Left cardiac atrium (tissue), 4 donors: ENCODE results near the gene VEZT. TPM values are rescaled to one million over a fixed set of nuclear protein-coding genes. Genes with fewer than 3 reads are reported as not detected.
"Not testable (repeated sequence)": the region's sequence is repeated elsewhere in the genome, so short reads cannot be mapped to it uniquely, and the experiment has no call there.

Source experiments
- ATAC-seq, 2 donors: fragments of 200-7000 bp; cut with Tn5 transposase; one replicate each; pipeline ENCODE4 v1.9.1; 2020; ENCODE audit warnings: mild to moderate bottlenecking in 2 of 2, moderate library complexity in 2 of 2
- DNase-seq: peaks from one replicate; pipeline ENCODE4 v3.0.0-alpha.2; 2020
- intact Hi-C, 2 donors: fragments of 100-400 bp; cut with DNase I; formaldehyde crosslinking; loops; one replicate each; pipeline versions ENCODE4 v1.14.1 to v1.15.1; 2022 to 2023
- total RNA-seq, 2 donors: library from RNA; stranded (reverse); fragmentation: NEBNext Ultra II Directional; extraction: Animal tissue kit (Norgen Biotek cat#: 25700); gene quantifications; one replicate each; pipeline ENCODE4 v1.2.1, GENCODE V29; 2021
- donor health status: DM: no; HTN: yes; CAD: no.
- donor health status: DM: no; HTN: yes; CAD: no; lungs with severe emphysema.
- donor health status: DM: yes; HTN: yes; CAD: no.
- donor health status: Dilated cardiomyopathy.

The VEZT gene
- total RNA-seq, 2 donors from 2014 or later: 53.2 to 60.0 TPM

GRCh38 chr12:95286713-95287112 lies 69.1 kb downstream of the VEZT start:
- peak in 1 of 2 donors; percentile 47 for ATAC-seq
- intact Hi-C loops: no loop called here
- DNase-seq: no peak

GRCh38 chr12:95291501-95291900 lies 73.9 kb downstream of the VEZT start:
- no peak for DNase-seq
- intact Hi-C loops: no loop called here
- no peak for ATAC-seq

GRCh38 chr12:95298916-95299315 lies 81.3 kb downstream of the VEZT start:
- no peak for DNase-seq
- intact Hi-C loops: no loop called here
- ATAC-seq: no peak

GRCh38 chr12:95300286-95300685 lies 82.7 kb downstream of the VEZT start:
- no peak for DNase-seq
- no peak for ATAC-seq
- intact Hi-C loops: no loop called here

- intact Hi-C loops: no loop called here
- no peak for DNase-seq
- ATAC-seq: no peak
Observed at GRCh38 chr12:95303476-95303875, 85.9 kb downstream of the VEZT start.

DNA sequence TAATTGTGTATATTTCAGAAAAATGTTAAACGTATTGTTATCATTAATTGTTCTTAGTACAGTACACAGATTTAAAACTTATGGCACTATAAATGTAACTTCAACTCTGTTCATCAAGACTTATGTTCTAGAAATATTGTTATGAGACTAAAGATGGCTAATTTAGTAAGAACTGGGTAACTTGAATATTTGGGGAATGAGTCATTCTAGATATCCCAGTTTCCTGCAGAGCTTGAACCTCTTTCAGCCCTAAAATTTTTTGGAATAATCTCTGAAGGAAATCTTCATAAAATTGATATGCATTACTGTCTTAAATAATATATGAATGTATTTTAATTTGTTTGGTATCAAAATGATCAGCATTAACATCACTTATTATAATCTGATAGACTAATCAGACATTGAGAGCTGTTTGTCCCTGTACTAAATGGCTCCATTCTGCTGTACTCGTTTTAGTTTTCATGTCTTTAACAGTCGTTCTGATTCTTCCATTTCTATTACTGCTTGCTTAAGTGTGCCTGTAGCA lies 87.1 kb downstream of the VEZT start:
- intact Hi-C loops: no loop called here
- DNase-seq: no peak
- ATAC-seq: no peak

DNA sequence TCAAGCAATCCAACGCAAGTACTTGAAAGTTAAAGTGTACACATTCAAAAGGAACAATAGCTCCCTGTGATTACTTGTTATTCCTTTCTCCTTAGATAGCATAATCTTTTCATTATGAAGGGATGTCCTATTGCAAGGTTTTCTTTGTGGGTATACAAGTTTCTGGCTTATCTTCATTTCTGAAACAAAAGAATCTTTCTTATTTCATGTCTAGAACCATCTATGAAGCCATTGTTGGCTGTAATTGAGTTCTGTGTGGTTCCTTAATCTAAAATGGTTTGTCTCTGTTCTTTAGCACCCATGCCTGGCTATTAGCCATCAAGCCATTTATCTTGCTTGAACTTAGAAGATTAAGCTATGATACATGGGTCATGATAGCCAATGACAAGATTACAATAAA lies 95.0 kb downstream of the VEZT start:
- DNase-seq: no peak
- ATAC-seq: no peak
- intact Hi-C loops: no loop called here

GRCh38 chr12:95314756-95315155 lies 97.1 kb downstream of the VEZT start:
- ATAC-seq, intact Hi-C loops, DNase-seq: not testable (repeated sequence)

DNA sequence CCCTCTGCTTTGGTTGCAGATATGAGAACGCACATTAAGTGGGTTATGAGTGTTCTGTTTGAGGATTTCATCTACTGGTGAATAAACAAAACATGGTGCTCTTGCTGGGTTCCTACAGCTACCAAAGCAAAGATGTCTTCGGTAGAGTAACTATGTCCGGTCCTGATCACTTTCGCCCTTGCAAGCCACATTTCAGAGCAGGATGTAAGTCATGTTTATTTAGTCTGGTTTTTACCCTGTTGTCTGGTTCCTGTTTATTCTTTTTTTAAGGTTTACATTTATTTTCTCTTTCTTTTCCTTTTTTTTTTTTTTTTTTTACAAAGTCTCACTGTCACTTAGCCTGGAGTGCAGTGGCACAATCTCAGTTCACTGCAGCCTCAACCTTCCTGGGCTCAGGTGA lies 99.2 kb downstream of the VEZT start:
- intact Hi-C loops: no loop called here
- ATAC-seq (no peak), DNase-seq (no peak)

GRCh38 chr12:95318071-95318545 lies 100.5 kb downstream of the VEZT start:
- DNase-seq: no peak
- no peak for ATAC-seq
- intact Hi-C loops: no loop called here

DNA sequence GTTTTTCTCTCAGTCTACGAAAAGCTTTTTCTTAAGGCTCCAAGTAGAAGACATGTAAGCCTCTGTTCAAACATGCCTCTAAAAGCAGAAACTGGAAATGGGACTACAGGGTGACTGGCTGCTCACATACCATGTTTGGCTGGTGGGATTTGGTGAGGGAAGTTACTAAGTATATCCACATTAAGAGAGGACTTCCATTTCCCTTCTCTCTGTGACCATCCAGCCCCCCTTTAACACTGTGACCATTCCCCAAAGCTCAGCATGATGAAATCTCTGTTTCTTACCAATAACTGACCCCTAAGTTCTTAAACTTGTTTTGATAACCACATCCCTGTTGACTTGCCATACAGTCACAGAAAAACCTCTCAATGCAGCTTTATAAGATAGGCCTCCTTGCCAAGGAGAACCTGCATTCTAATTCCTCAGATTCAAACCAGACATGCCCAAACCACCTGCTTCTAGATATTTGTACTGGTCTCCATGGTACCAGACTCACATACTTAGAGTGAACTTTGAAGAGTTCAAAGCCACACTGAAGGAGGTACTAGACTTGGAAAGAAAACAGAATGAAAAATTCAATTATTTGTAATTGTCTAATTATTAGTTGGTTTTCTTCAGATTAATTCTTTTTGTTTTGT lies 102.2 kb downstream of the VEZT start:
- intact Hi-C loops: no loop called here
- ATAC-seq: no peak
- DNase-seq: no peak

DNA sequence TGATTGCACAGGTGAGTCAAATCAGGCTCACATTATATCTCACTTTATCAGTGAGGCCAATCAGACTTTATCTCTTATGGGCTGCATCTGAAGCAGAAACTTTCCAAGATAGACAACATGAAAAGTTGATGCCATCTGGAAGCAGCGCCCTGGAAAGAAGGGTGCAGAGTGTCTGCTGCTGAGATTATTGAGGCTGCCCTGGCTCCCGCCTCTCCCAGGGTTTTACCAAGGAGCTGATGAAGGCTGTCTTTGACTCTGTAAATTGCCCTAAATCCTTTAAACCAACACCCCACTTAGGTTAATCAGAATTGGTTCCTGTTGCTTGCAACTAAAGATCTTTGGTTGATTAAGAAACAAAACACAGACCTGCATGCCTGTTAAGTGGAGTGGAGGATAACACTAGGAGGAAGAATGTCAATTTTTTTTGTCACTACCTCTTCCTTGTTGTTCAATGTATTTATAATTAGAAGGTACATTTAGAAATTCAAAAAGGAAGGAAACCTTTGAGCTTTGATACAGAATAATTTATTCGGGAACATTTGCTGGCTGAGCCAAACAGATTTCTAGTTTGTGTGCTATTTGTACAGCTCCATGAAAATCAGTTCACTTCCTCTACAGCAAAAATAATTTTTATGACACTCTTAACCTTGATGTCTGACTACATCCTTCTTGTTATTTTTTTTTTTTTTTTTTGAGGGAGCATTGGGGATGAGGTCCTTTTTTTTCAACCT lies 104.1 kb downstream of the VEZT start:
- intact Hi-C loops: no loop called here
- DNase-seq: no peak
- no peak for ATAC-seq

GRCh38 chr12:95322326-95322725 lies 104.7 kb downstream of the VEZT start:
- no peak for ATAC-seq
- DNase-seq: no peak
- intact Hi-C loops: no loop called here

- intact Hi-C loops: no loop called here
- ATAC-seq (no peak), DNase-seq (no peak)
Observed at GRCh38 chr12:95323212-95323611, 105.6 kb downstream of the VEZT start.

- ATAC-seq, DNase-seq, intact Hi-C loops: not testable (repeated sequence)
Observed at GRCh38 chr12:95324246-95324645, 106.6 kb downstream of the VEZT start.

GRCh38 chr12:95325501-95325900 lies 107.9 kb downstream of the VEZT start:
- no peak for ATAC-seq

GRCh38 chr12:95326445-95326844 lies 108.8 kb downstream of the VEZT start:
- DNase-seq (no peak), ATAC-seq (no peak)
- intact Hi-C loops: no loop called here

More at GRCh38 chr12:95325501-95325900, 107.9 kb downstream of the VEZT start:
- intact Hi-C loops: no loop called here
- no peak for DNase-seq

DNA sequence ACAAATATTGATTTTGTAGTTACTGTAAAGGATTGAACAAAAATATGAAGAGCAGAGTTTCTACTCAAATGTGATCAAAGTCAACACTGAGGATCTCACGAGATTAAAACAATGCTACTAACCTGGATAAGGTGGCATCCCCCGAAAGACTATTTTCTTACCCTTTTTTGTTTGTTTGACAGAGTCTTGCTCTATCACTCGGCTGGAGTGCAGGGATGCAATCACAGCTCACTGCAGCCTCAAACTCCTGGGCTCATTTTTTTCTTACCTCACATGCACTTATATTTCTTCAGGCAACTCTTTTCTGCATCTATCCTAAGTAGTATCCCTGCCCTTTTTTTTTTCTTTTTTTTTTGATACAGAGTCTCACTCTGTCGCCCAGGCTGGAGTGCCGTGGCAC lies 109.2 kb downstream of the VEZT start:
- intact Hi-C loops: no loop called here
- no peak for DNase-seq

DNA sequence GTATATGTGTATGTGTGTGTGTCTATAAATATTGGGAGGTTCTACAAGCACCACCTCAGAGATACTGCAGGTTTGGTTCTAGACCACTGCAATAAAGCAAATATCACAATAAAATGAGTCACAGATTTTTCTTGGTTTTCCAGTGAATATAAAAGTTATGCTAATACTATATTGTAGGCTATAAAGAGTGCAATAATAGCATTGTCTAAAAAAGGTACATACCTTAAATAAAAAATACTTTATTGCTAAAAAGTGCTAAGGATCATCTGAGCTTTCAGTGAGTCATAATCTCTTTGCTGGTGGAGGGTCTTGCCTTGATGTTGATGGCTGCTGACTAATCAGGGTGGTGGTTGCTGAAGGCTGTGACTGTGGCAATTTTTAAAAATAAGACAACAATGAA lies 111.1 kb downstream of the VEZT start:
- DNase-seq: no peak
- no peak for ATAC-seq
- intact Hi-C loops: no loop called here

More for the DNA sequence above, 109.2 kb downstream of the VEZT start:
- no peak for ATAC-seq

- ATAC-seq: no peak
- intact Hi-C loops: loop anchor here (1.0 to 5.0 kb wide), 3 partner anchors 196 to 219 kb away; no protein-coding TSS in a partner anchor
- DNase-seq: no peak
Observed at GRCh38 chr12:95335948-95336347, 118.3 kb downstream of the VEZT start.
